B cell (primary cell): ENCODE results near the gene TRIOBP. TPM values are rescaled to one million over a fixed set of nuclear protein-coding genes. Genes with fewer than 3 reads are reported as not detected.

ENCODE experiments used
- ATAC-seq: fragments of 200-7000 bp; cut with Tn5 transposase; one replicate; pipeline ENCODE4 v1.10.0; 2021; ENCODE audit warnings: low read depth, mild to moderate bottlenecking, moderate number of reproducible peaks, moderate library complexity
- CTCF ChIA-PET: fragments of 350-600 bp; sonication (Branson Sonifier 250); formaldehyde crosslinking; loops from one replicate; lab custom pipeline; 2021; ENCODE audit warnings: antibody characterized with exemption, inconsistent platforms; lab: Charles Lee
- POLR2A ChIA-PET: fragments of 350-600 bp; sonication (Branson Sonifier 250); formaldehyde crosslinking; loops from one replicate; lab custom pipeline; 2021; ENCODE audit warnings: antibody characterized with exemption; lab: Charles Lee
- DNase-seq: peaks from one replicate; pipeline ENCODE4 v3.0.0; 2013
- H2AFZ ChIP-seq: 2 replicates; pipeline ENCODE4 v1.6.1; 2012; ENCODE audit warnings: mild to moderate bottlenecking, low read depth, low read length; ENCODE audit not compliant: insufficient read depth, poor library complexity, severe bottlenecking
- H3K27ac ChIP-seq, 2 donors: 1 replicate in 1 of 2; 2 replicates in 1 of 2; pipeline ENCODE4 v1.5.1; 2012 to 2013; ENCODE audit warnings: low read length in 2 of 2, mild to moderate bottlenecking in 2 of 2, moderate library complexity in 1 of 2
- H3K27me3 ChIP-seq, 4 experiments: fragments of 200-600 bp in 1 of 4; sonication (generic) in 1 of 4; replicated peaks in 1 of 4; 1 replicate in 2 of 4; 2 replicates in 2 of 4; pipeline versions ENCODE4 v1.6.1 to v1.7.0; 2013 to 2016; ENCODE audit warnings: low read length in 3 of 4, mild to moderate bottlenecking in 2 of 4, mixed read lengths in 1 of 4, moderate library complexity in 1 of 4; ENCODE audit not compliant: insufficient read depth in 4 of 4, control insufficient read depth in 3 of 4; ENCODE audit errors: control extremely low read depth in 1 of 4
- H3K36me3 ChIP-seq, 2 experiments: replicated peaks in 1 of 2; 1 replicate in 1 of 2; 2 replicates in 1 of 2; pipeline versions ENCODE4 v1.6.1 to v1.7.1; 2013; ENCODE audit warnings: low read length in 1 of 2; ENCODE audit not compliant: insufficient read depth in 2 of 2, control insufficient read depth in 1 of 2; ENCODE audit errors: control extremely low read depth in 1 of 2, extremely low read depth in 1 of 2
- H3K4me1 ChIP-seq, 2 donors: fragments of 200-600 bp in 1 of 2; sonication (generic) in 1 of 2; 1 replicate in 1 of 2; 2 replicates in 1 of 2; pipeline versions ENCODE4 v1.5.1 to v1.6.1; 2013 to 2017; ENCODE audit warnings: low read length in 2 of 2; ENCODE audit not compliant: control insufficient read depth in 2 of 2, insufficient read depth in 2 of 2
- H3K4me2 ChIP-seq: replicated peaks from 2 replicates; pipeline ENCODE3; 2012; ENCODE audit warnings: mild to moderate bottlenecking, low read depth, low read length; ENCODE audit not compliant: poor library complexity, severe bottlenecking
- H3K4me3 ChIP-seq, 5 experiments: fragments of 200-600 bp in 1 of 5; sonication (generic) in 1 of 5; 1 replicate in 3 of 5; 2 replicates in 2 of 5; pipeline versions ENCODE4 v1.5.1 to v1.7.0; 2011 to 2016; ENCODE audit warnings: low read length in 4 of 5, mild to moderate bottlenecking in 4 of 5, low read depth in 2 of 5, control low read depth in 1 of 5, moderate library complexity in 1 of 5; ENCODE audit not compliant: insufficient read depth in 1 of 5; ENCODE audit errors: control extremely low read depth in 1 of 5, extremely low read depth in 1 of 5
- H3K79me2 ChIP-seq: fragments of 200-600 bp; sonication (generic); one replicate; pipeline ENCODE4 v1.6.0; 2016; ENCODE audit warnings: low read length; ENCODE audit not compliant: control insufficient read depth, insufficient read depth
- H3K9ac ChIP-seq: fragments of 200-600 bp; sonication (generic); 2 replicates; pipeline ENCODE4 v1.6.1; 2017; ENCODE audit warnings: mild to moderate bottlenecking, low read length, moderate library complexity
- H3K9me3 ChIP-seq, 3 donors: one replicate each; pipeline versions ENCODE4 v1.6.1 to v1.7.1; 2013; ENCODE audit warnings: low read length in 2 of 3; ENCODE audit not compliant: control insufficient read depth in 2 of 3, insufficient read depth in 1 of 3; ENCODE audit errors: control extremely low read depth in 1 of 3
- H4K20me1 ChIP-seq: 2 replicates; pipeline ENCODE4 v1.6.0; 2012; ENCODE audit warnings: mild to moderate bottlenecking, low read length; ENCODE audit not compliant: insufficient read depth, control insufficient read depth, poor library complexity, severe bottlenecking
- H3K27ac Mint-ChIP-seq: one replicate; pipeline ENCODE4 v1.8.0; 2021; ENCODE audit warnings: mixed read lengths
- H3K27me3 Mint-ChIP-seq: one replicate; pipeline ENCODE4 v1.8.0; 2021; ENCODE audit warnings: mixed read lengths
- H3K4me1 Mint-ChIP-seq: one replicate; pipeline ENCODE4 v1.8.0; 2021; ENCODE audit warnings: mixed read lengths
- H3K4me3 Mint-ChIP-seq: one replicate; pipeline ENCODE4 v1.8.0; 2021; ENCODE audit warnings: mixed read lengths
- H3K9me3 Mint-ChIP-seq: one replicate; pipeline ENCODE4 v1.8.0; 2022; ENCODE audit warnings: mixed read lengths; ENCODE audit not compliant: insufficient read depth
- CTCF ChIP-seq: fragments of 200-600 bp; IDR thresholded peaks from one replicate; pipeline ENCODE4 v1.8.0; 2022; ENCODE audit warnings: antibody characterized with exemption, mild to moderate bottlenecking
- EZH2 ChIP-seq: IDR thresholded peaks from 2 replicates; pipeline ENCODE4 v1.6.1; 2012; ENCODE audit warnings: borderline replicate concordance, low read depth, mild to moderate bottlenecking, moderate library complexity, low read length; ENCODE audit not compliant: insufficient read depth, poor library complexity, severe bottlenecking
- WGBS: methylation state at CpG from one replicate; pipeline ENCODE4 v1.1.5; 2013; ENCODE audit warnings: missing lambda C conversion rate; ENCODE audit not compliant: insufficient coverage; 5-methylcytosine and 5-hydroxymethylcytosine counted together
- intact Hi-C: fragments of 100-400 bp; cut with micrococcal nuclease; formaldehyde crosslinking; loops from one replicate; pipeline ENCODE4 v1.10.0; 2022
- polyA plus RNA-seq: library from polyadenylated mRNA; depleted of rRNA; stranded (reverse); fragments of >200 nt; gene quantifications from 2 replicates; pipeline ENCODE4 v1.2.3, GENCODE V29; 2012
- total RNA-seq, 2 donors: library from RNA; stranded (reverse); fragments of 120-200 nt in 1 of 2; gene quantifications; 1 replicate in 1 of 2; 2 replicates in 1 of 2; pipeline versions ENCODE4 v1.2.3 to v1.2.4, GENCODE V29; 2013 to 2022

Gene TRIOBP
- total and polyA plus RNA-seq, 2 donors (not counting 1 experiment from before 2014, with no cell fraction given): 26.8 to 47.5 TPM

GRCh38 chr22:37749831-37750595, 53.2 kb downstream of the TRIOBP start:
- Histone ChIP-seq H3K4me1 (peaks cover 14 to 20% of the 10 kb centered on the region in 2 donors), H3K4me3 (no peak overlapping the region), H3K4me2 (no peak overlapping the region), H3K9ac (no peak overlapping the region), H3K27me3 (no peaks in the 10 kb centered on the region), H3K9me3 (no peaks in the 10 kb centered on the region), H3K36me3 (peaks cover 0 to 16% of the 10 kb centered on the region in 2 experiments), H3K27ac (no peak overlapping the region), H3K79me2 (peaks cover 52% of the 10 kb centered on the region), H2AFZ (no peak overlapping the region), H4K20me1 (peaks cover 49% of the 10 kb centered on the region)
- 91% methylated on average over 12 of the region's 16 CpGs for WGBS
- no peaks in the 10 kb centered on the region for H3K27me3 Mint-ChIP-seq
- DNase-seq (no peak), ATAC-seq (no peak)
- H3K27ac Mint-ChIP-seq: no peak overlapping the region
- no peak overlapping the region for H3K4me3 Mint-ChIP-seq
- peaks cover 24% of the 10 kb centered on the region for H3K4me1 Mint-ChIP-seq
- no peaks in the 10 kb centered on the region for H3K9me3 Mint-ChIP-seq
- ChIA-PET CTCF (no interaction called here), POLR2A (interaction anchor here (0.6 kb wide), 1 partner anchor 298 kb away, joined by 3 read pairs; no protein-coding TSS in a partner anchor)
- TF ChIP-seq CTCF (no peak), EZH2 (no peak)
- intact Hi-C loops: loop anchor here (5.0 kb wide), 2 partner anchors 92 to 118 kb away; partner anchors contain the start of gene ANKRD54

GRCh38 chr22:37750596-37751162, 53.8 kb downstream of the TRIOBP start:
- no peaks in the 10 kb centered on the region for H3K9me3 ChIP-seq
- H2AFZ ChIP-seq: no peak overlapping the region
- peaks cover 49% of the 10 kb centered on the region for H4K20me1 ChIP-seq
- H3K4me2 ChIP-seq: no peak overlapping the region
- peaks cover 0 to 23% of the 10 kb centered on the region in 2 experiments for H3K36me3 ChIP-seq
- no peak for ATAC-seq
- no peaks in the 10 kb centered on the region for H3K27me3 ChIP-seq
- WGBS: 96% methylated on average over 14 of the region's 14 CpGs
- Mint-ChIP-seq H3K9me3 (no peaks in the 10 kb centered on the region), H3K27me3 (no peaks in the 10 kb centered on the region), H3K27ac (no peak overlapping the region), H3K4me1 (peaks cover 17% of the 10 kb centered on the region), H3K4me3 (no peak overlapping the region)
- POLR2A ChIA-PET: no interaction called here
- no peak overlapping the region for H3K9ac ChIP-seq
- H3K79me2 ChIP-seq: peaks cover 52% of the 10 kb centered on the region
- H3K4me3 ChIP-seq: no peak overlapping the region
- no peak for TF ChIP-seq EZH2
- no peak for TF ChIP-seq CTCF
- H3K4me1 ChIP-seq: peaks cover 10 to 14% of the 10 kb centered on the region in 2 donors
- no peak overlapping the region for H3K27ac ChIP-seq
- DNase-seq: no peak
- CTCF ChIA-PET: no interaction called here
- intact Hi-C loops: no loop called here
